Spleen (tissue), 7 donors: Measurements from ENCODE around the gene DCN.

Experiments
- POLR2A ChIP-seq, 3 donors: fragments of 450-650 bp; IDR thresholded peaks; one replicate each; pipeline ENCODE4 v1.5.1; 2017; ENCODE audit warnings: antibody characterized with exemption in 3 of 3, mild to moderate bottlenecking in 1 of 3
- POLR2AphosphoS5 ChIP-seq, 3 donors: sonication (generic); formaldehyde crosslinking; IDR thresholded peaks; one replicate each; pipeline ENCODE4 v1.5.1; 2017; ENCODE audit warnings: antibody characterized with exemption in 3 of 3
- TF ChIP-seq, protein P1 (sequence below), 11 experiments: fragments of 200-600 bp in 7 of 11; fragments of 450-650 bp in 4 of 11; sonication (generic) in 4 of 11; IDR thresholded peaks in 8 of 11; conservative IDR thresholded peaks in 3 of 11; 1 replicate in 7 of 11; 2 replicates in 4 of 11; pipeline versions ENCODE4 v1.4.0 to v1.8.0; 2016 to 2021; ENCODE audit warnings: antibody characterized with exemption in 11 of 11, inconsistent platforms in 4 of 11, mild to moderate bottlenecking in 1 of 11
- donor health status: DM: no; HTN: no; CAD: no; lungs with moderate emphysema.
- donor health status: DM: no; HTN: no; CAD: no.
- donor health status: DM: no; HTN: no; CAD: no.

- TF ChIP-seq POLR2A (IDR thresholded peaks at IDR 0.05), result no peak
- TF ChIP-seq, protein P1, sequence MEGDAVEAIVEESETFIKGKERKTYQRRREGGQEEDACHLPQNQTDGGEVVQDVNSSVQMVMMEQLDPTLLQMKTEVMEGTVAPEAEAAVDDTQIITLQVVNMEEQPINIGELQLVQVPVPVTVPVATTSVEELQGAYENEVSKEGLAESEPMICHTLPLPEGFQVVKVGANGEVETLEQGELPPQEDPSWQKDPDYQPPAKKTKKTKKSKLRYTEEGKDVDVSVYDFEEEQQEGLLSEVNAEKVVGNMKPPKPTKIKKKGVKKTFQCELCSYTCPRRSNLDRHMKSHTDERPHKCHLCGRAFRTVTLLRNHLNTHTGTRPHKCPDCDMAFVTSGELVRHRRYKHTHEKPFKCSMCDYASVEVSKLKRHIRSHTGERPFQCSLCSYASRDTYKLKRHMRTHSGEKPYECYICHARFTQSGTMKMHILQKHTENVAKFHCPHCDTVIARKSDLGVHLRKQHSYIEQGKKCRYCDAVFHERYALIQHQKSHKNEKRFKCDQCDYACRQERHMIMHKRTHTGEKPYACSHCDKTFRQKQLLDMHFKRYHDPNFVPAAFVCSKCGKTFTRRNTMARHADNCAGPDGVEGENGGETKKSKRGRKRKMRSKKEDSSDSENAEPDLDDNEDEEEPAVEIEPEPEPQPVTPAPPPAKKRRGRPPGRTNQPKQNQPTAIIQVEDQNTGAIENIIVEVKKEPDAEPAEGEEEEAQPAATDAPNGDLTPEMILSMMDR (IDR thresholded peaks at IDR 0.05 in 8 of 11, conservative IDR thresholded peaks at IDR 0.05 in 3 of 11), result no peak
- no peak for TF ChIP-seq POLR2AphosphoS5 (IDR thresholded peaks at IDR 0.05)
These were observed 3.5 kb upstream of the DCN start for GRCh38 chr12:91186156-91186555.
